Stimulated activated CD8-positive, alpha-beta memory T cell treated with anti-CD3 and anti-CD28 coated beads, Interleukin-7, amount 100 ng/mL, for 1 hour (primary cell): ENCODE measurements around the gene PTPN12.

Experiments used
- DNase-seq, 2 donors: peaks; one replicate each; pipeline ENCODE4 v3.0.0-alpha.2; 2020; ENCODE audit warnings: low read depth in 2 of 2

Gene PTPN12

DNA sequence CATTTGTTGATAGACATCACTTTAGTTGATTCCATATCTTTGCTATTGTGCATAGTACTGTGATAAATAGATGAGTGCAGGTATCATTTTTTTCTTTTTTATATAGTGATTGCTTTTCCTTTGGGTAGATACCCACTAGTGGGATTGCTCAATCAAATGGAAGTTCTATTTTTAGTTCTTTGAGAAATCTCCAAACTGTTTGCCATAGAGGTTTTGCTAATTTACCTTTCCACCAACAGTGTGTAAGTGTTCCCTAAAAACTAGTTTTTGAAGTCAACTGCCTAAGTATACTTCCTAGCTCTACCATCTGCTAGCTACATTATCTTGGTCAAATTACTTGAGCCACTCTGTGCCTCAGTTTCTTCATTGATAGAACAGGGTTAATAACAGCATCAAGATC, 127.6 kb downstream of the PTPN12 start:
- DNase-seq = no peak

DNA sequence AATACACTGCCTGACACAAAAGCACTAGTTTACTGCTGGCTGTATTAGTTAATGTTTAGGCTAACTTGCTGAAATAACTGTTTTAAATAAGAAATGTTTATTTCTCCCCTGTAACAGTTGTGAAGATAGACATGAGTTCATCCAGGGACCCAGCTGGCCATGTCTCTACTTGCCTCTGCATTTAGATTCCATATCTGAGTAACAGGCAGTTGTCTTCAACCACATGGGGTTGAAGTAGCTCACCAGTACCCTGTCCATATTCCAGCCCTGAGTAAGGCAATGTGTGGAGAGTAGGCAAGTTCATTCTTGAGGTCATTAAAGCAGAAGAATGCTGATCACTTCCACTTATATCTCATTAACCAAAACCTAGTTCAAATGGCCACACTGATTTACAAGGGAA, 128.1 kb downstream of the PTPN12 start:
- no peak for DNase-seq

DNA sequence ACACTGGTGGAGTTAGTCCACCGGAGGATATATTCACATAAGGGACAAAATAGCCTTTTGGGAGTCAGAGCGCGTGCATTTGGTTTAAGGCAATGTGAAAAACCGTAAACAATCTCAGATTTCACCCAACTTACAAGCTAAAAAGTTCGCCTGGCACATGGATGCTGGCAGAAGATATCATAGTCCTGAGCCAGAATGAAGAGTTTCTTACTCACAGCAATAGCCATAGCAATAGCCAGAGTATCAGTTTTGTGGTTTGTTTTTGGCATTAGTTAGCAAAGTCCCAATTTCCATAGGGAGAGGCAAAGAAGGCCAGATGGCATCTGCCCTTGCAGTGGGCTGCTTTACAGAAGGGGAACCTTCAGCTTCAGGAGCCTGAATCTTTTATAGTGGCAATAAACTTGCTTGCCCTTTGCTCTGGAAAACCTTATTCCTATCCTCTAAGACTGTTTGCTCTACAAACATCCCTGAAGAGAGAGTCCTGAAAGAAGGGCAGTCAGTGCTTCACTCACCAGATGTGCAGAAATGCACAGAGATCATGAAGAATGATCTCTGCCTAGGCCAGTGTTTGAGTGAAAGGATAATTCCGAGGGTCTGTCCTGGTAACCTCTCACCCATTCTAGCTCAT, 130.5 kb downstream of the PTPN12 start:
- no peak for DNase-seq

DNA sequence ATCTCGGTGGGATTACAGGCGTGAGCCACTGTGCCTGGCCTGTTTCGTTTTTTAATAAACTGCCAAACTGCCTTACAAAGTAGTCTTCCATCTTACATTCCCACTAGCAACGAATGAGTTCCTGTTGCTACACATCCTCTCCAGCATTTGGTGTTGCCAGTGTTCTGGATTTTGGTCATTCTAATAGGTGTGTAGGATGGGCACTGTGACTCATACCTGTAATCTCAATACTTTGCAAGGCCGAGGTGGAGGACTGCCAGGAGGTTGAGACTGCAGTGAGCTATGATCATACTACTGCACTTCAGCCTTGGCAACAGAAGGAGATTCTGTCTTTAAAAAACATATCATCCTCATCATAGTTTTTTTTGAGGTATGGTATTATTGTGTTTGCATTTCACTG, 137.8 kb downstream of the PTPN12 start:
- no peak for DNase-seq

DNA sequence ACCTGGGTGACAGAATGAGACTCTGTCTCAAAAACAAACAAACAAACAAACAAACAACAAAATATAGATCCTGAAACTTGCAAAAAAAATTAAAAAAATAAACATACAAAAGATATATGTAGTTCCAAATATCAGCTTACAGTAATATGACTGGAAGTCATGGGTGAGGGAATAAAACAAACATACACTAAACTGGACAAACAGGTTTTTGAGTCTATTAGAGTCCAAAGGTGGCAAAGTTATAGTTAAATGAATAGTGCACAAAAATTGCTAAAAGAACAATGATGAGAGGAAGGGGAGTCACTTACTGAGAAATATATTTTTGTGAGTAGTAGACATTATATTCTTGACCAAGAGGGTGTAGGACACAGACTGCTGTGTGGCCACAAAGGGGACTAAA, 142.5 kb downstream of the PTPN12 start:
- no peak for DNase-seq

DNA sequence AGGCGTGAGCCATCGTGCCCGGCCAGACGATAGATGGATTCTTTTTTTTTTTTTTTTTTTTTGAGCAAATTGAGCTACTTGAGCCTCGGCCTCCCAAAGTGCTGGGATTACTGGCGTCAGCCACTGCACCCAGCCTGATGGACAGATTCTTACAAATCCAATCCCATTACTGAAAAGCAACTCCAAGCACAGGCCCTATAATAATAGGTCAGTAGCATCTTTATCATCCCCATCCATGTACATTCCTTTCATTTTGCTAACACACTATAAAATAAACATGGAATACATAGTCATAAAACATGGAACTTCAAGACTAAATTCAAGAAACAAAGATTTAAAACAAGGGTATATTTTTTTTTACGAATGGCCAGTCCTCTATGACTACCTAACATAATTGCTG, 143.2 kb downstream of the PTPN12 start:
- no peak for DNase-seq

DNA sequence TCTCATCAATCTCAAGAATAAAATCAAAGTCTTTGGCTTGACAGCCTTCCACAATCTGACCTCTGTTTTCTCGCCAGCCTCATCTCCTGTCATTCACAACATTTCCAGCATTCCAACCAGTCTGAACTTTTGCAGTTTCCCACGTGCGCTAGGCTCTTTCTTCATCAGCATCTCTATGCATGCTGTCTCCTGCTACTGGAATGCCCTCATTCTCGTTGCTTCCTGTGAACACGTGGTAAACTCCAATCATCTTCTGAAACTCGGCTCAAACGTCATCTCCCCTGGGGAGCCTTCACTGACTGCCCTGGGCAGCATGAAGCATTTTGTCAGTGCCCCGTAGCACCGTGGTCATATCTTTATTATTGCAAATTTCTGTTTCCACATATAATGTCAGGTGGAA, 146.9 kb downstream of the PTPN12 start:
- DNase-seq = no peak

DNA sequence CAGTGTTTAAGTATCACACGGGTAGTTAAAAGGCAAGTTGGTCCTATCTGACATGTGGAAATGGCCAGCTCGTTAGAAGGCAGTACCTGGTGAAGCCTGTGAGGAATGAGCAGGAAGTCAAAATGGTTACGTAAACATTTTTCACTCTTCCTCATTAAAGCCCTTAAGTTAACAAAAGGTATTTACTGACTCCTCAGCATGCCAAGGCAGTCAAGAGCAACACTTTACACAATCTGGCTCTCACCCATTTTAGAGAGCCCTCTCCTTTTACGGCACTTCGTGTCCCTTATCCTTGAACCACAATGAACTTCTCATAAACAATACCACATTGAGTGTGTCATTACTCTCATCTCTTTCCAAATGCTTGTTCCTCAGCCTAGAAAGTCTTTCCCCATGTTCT, 148.1 kb downstream of the PTPN12 start:
- DNase-seq = no peak

DNA sequence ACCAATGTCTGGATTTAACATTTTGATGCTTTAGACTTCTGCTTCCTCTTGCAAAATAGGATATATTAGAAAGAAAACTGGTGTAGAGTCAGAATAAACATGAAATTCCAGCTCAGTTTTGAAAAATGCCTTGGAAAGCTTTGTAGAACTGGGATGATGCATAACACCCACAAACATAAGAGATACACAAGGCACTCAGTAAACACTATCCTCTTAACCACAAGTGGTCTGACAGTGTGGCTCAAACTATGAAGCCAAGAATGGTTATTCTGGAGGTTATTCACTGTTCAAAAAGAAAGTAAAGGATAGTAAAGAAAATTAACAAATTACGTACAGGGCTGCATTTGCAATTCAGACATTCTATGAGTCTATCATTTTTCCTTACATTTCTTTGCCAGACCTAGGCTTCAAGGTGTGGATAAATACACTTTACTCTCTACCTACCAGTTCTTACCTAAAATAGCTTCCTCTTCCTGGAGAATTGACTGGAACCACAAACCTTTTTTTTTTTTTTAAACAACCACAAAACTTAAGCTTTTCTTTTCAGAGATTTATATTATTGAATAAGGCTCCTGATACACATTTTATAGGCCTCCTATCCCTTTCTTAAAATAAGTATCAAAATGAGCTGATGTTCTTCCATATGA, 150.1 kb downstream of the PTPN12 start:
- DNase-seq = no peak

DNA sequence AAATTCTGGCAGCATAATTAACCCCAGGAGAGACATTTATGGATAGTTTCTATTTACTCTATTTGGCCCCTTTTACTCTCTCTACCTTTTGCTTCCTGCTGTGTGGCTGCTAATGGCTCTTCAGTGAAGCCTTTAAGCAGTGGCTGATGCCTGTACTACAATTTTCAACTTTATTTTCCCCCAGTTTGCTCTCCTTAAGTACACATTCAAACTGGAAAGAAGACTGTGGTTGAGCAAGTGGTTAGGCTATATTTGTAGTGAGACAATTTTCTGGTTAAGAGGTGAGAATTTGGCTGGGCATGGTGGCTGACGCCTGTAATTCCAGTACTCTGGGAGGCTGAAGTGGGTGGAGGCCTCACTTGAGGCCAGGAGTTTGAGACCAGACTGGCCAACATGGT, 150.7 kb downstream of the PTPN12 start:
- no peak for DNase-seq
